AG09319 (cell line): ENCODE results near the gene NNT.

Source experiments
- DNase-seq: peaks from one replicate; pipeline ENCODE4 v3.0.0-alpha.2; 2010; ENCODE audit warnings: low read depth; ENCODE audit errors: extremely low read depth
- CTCF ChIP-seq: IDR thresholded peaks from 2 replicates; pipeline ENCODE4 v1.5.1; 2011; ENCODE audit warnings: low read depth, mild to moderate bottlenecking, inconsistent platforms, low read length, moderate library complexity

The NNT gene

GRCh38 chr5:43674536-43674935 is 71.6 kb downstream of the NNT start:
- no peak for DNase-seq

GRCh38 chr5:43675357-43675756 is 72.4 kb downstream of the NNT start:
- DNase-seq, result no peak
- no peak for TF ChIP-seq CTCF

More at GRCh38 chr5:43674536-43674935, 71.6 kb downstream of the NNT start:
- no peak for TF ChIP-seq CTCF

GRCh38 chr5:43676083-43676840 is 73.3 kb downstream of the NNT start:
- no peak for TF ChIP-seq CTCF
- DNase-seq, result no peak

- no peak for DNase-seq
- no peak for TF ChIP-seq CTCF
Observed at GRCh38 chr5:43677253-43677652, 74.3 kb downstream of the NNT start.

- DNase-seq, result no peak
- TF ChIP-seq CTCF, result no peak
Observed at GRCh38 chr5:43679214-43679613, 76.2 kb downstream of the NNT start.

GRCh38 chr5:43680286-43680685 is 77.3 kb downstream of the NNT start:
- no peak for TF ChIP-seq CTCF
- DNase-seq, result no peak

- no peak for TF ChIP-seq CTCF
- no peak for DNase-seq
Observed at GRCh38 chr5:43683884-43684471, 81.0 kb downstream of the NNT start.
